H1 (cell line): Measurements from ENCODE around the gene TOMM40L. TPM values are rescaled to one million over a fixed set of nuclear protein-coding genes. Genes with fewer than 3 reads are reported as not detected.

Experiments used
- BACH1 ChIP-seq: IDR thresholded peaks from 2 replicates; pipeline ENCODE4 v1.6.1; 2012; ENCODE audit warnings: low read length, improper control_type of control experiment
- POLR2AphosphoS5 ChIP-seq: IDR thresholded peaks from 2 replicates; pipeline ENCODE4 v1.6.1; 2011; ENCODE audit warnings: low read depth, low read length
- YY1 ChIP-seq: IDR thresholded peaks from 2 replicates; pipeline ENCODE4 v1.6.1; 2011; ENCODE audit warnings: low read depth, mild to moderate bottlenecking, low read length
- polyA plus RNA-seq, 7 experiments: library from polyadenylated mRNA; depleted of rRNA in 3 of 7; stranded (reverse) in 5 of 7; unstranded in 2 of 7; fragments of >200 nt in 5 of 7; fragments of 200-250 nt in 2 of 7; gene quantifications; 1 replicate in 5 of 7; 2 replicates in 1 of 7; 4 replicates in 1 of 7; pipeline versions ENCODE4 v1.2.1 to v1.2.3, GENCODE V29; 2011 to 2013; ENCODE audit warnings: missing spikeins in 2 of 7, mixed read lengths in 2 of 7
- total RNA-seq: library from RNA; stranded (reverse); fragmentation: NEBNext Ultra II Directional; extraction: Animal tissue kit (Norgen Biotek cat#: 25700); gene quantifications from 2 replicates; pipeline ENCODE4 v1.2.1, GENCODE V29; 2021
- TF ChIP-seq, protein P1 (sequence below): fragments of 300-600 bp; sonication (generic); IDR thresholded peaks from 2 replicates; pipeline ENCODE4 v1.7.1; 2012; ENCODE audit warnings: low read length, moderate library complexity, mild to moderate bottlenecking, inconsistent platforms; ENCODE audit not compliant: insufficient replicate concordance

The TOMM40L gene
- total and polyA plus RNA-seq, 2 of the 8 experiments (the other 6 are each of a cell fraction or from before 2014, with no cell fraction given) = 11.4 to 15.0 TPM

DNA sequence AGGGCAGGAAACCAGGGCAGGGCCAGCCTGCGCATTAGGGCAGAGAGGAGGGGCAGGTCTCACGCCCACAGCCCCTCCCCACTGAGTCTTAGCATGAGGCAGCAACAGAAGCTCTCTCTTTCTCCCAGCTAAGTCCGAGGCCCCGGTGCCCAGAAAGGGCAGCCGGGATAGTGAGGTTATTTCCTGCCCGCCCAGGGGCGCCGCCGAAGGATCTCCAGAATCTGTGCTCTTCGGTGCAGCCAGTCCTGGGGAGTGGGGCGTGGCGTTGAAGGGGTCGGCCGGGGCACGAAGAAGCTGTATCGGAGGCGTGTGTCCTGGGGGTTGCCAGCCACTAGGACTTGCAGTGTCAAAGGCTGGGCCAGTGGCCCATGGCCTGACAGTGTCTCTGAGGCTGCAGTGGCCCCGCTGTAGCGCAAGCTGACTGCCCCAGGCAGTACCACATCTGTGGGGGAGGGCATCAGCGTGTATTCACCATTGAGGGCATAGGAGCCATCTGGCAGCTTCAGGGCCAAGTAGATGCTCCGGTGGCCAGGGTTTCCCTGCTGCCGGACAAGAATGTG, 34.8 kb upstream of the TOMM40L start (continued):
- TF ChIP-seq, protein P1, sequence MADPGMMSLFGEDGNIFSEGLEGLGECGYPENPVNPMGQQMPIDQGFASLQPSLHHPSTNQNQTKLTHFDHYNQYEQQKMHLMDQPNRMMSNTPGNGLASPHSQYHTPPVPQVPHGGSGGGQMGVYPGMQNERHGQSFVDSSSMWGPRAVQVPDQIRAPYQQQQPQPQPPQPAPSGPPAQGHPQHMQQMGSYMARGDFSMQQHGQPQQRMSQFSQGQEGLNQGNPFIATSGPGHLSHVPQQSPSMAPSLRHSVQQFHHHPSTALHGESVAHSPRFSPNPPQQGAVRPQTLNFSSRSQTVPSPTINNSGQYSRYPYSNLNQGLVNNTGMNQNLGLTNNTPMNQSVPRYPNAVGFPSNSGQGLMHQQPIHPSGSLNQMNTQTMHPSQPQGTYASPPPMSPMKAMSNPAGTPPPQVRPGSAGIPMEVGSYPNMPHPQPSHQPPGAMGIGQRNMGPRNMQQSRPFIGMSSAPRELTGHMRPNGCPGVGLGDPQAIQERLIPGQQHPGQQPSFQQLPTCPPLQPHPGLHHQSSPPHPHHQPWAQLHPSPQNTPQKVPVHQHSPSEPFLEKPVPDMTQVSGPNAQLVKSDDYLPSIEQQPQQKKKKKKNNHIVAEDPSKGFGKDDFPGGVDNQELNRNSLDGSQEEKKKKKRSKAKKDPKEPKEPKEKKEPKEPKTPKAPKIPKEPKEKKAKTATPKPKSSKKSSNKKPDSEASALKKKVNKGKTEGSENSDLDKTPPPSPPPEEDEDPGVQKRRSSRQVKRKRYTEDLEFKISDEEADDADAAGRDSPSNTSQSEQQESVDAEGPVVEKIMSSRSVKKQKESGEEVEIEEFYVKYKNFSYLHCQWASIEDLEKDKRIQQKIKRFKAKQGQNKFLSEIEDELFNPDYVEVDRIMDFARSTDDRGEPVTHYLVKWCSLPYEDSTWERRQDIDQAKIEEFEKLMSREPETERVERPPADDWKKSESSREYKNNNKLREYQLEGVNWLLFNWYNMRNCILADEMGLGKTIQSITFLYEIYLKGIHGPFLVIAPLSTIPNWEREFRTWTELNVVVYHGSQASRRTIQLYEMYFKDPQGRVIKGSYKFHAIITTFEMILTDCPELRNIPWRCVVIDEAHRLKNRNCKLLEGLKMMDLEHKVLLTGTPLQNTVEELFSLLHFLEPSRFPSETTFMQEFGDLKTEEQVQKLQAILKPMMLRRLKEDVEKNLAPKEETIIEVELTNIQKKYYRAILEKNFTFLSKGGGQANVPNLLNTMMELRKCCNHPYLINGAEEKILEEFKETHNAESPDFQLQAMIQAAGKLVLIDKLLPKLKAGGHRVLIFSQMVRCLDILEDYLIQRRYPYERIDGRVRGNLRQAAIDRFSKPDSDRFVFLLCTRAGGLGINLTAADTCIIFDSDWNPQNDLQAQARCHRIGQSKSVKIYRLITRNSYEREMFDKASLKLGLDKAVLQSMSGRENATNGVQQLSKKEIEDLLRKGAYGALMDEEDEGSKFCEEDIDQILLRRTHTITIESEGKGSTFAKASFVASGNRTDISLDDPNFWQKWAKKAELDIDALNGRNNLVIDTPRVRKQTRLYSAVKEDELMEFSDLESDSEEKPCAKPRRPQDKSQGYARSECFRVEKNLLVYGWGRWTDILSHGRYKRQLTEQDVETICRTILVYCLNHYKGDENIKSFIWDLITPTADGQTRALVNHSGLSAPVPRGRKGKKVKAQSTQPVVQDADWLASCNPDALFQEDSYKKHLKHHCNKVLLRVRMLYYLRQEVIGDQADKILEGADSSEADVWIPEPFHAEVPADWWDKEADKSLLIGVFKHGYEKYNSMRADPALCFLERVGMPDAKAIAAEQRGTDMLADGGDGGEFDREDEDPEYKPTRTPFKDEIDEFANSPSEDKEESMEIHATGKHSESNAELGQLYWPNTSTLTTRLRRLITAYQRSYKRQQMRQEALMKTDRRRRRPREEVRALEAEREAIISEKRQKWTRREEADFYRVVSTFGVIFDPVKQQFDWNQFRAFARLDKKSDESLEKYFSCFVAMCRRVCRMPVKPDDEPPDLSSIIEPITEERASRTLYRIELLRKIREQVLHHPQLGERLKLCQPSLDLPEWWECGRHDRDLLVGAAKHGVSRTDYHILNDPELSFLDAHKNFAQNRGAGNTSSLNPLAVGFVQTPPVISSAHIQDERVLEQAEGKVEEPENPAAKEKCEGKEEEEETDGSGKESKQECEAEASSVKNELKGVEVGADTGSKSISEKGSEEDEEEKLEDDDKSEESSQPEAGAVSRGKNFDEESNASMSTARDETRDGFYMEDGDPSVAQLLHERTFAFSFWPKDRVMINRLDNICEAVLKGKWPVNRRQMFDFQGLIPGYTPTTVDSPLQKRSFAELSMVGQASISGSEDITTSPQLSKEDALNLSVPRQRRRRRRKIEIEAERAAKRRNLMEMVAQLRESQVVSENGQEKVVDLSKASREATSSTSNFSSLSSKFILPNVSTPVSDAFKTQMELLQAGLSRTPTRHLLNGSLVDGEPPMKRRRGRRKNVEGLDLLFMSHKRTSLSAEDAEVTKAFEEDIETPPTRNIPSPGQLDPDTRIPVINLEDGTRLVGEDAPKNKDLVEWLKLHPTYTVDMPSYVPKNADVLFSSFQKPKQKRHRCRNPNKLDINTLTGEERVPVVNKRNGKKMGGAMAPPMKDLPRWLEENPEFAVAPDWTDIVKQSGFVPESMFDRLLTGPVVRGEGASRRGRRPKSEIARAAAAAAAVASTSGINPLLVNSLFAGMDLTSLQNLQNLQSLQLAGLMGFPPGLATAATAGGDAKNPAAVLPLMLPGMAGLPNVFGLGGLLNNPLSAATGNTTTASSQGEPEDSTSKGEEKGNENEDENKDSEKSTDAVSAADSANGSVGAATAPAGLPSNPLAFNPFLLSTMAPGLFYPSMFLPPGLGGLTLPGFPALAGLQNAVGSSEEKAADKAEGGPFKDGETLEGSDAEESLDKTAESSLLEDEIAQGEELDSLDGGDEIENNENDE = no peak
- TF ChIP-seq YY1 (no peak), POLR2AphosphoS5 (no peak), BACH1 (no peak)
